GM21367 (cell line): ENCODE measurements around the gene CXCL17.
"Not testable (repeated sequence)": the region's sequence is repeated elsewhere in the genome, so short reads cannot be mapped to it uniquely, and the experiment has no call there.

Source experiments
- ATAC-seq: cut with Tn5 transposase; IDR thresholded peaks from one replicate; pipeline ENCODE4 v1.9.1; 2021; ENCODE audit not compliant: unreplicated experiment

CXCL17 gene

DNA sequence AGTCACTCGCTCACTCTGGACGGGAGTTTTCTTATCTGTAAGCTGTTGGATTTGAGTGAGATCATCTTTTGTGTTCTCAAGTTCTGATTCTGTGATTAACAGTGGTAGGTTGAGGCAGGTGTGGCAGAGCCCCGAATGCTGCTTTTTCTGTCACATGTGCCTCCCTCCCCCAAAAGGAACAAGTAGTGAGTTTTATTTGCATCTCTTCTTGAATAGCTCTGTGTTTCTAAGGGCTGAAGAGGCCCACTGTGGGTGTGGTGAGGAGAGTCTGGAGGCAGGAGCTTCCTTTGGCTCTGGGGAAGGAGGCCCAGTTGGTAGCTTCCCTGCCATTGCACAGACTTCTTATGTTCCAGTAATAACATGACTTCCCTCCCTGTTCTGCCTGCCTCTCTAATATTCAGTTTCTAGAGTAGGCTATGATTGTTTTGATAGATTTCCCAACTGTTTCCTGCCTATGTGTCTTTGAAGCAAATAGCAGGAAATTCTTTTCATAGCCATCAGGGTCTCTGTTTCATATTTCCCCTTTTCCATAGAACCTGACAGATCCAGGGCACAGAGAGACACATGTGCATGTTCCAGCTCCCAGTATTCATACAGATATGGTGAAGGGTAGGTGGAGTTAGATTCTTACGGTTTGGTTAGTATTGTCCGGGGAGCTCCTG, 23.9 kb upstream of the CXCL17 start:
- ATAC-seq: no peak

GRCh38 chr19:42465827-42466280, 23.1 kb upstream of the CXCL17 start:
- peak; percentile 57 for ATAC-seq

GRCh38 chr19:42461700-42462324, 19.1 kb upstream of the CXCL17 start:
- ATAC-seq: no peak

GRCh38 chr19:42461231-42461630, 18.5 kb upstream of the CXCL17 start:
- ATAC-seq: not testable (repeated sequence)

GRCh38 chr19:42459926-42460325, 17.2 kb upstream of the CXCL17 start:
- no peak for ATAC-seq

- no peak for ATAC-seq
These were observed 12.9 kb upstream of the CXCL17 start for GRCh38 chr19:42455621-42456081.

GRCh38 chr19:42455086-42455485, 12.3 kb upstream of the CXCL17 start:
- ATAC-seq: no peak

- ATAC-seq: no peak
These were observed 9.8 kb upstream of the CXCL17 start for GRCh38 chr19:42452590-42452989.

GRCh38 chr19:42450314-42450934, 7.7 kb upstream of the CXCL17 start:
- ATAC-seq: no peak

GRCh38 chr19:42448306-42448705, 5.6 kb upstream of the CXCL17 start:
- ATAC-seq: not testable (repeated sequence)

DNA sequence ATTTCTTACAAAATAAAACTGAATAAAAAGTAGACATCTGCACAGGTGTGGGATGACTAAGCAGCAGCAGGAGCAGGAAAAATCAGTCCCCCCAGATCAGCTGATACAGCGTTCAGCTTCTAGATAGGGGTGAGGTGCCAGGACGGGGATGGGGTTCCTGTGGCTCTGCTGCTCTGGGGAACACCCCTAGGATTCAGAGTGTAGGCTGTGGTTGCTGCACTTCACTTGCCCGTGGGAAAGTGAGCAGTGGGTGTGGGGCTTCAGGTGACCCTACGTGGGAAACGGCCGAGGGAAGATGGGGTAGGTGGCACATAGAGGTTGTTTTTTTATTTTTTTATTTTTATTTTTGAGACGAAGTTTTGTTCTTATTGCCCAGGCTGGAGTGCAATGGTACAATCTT, 3.2 kb upstream of the CXCL17 start:
- no peak for ATAC-seq

GRCh38 chr19:42443944-42444398, 1.2 kb upstream of the CXCL17 start:
- ATAC-seq: no peak

DNA sequence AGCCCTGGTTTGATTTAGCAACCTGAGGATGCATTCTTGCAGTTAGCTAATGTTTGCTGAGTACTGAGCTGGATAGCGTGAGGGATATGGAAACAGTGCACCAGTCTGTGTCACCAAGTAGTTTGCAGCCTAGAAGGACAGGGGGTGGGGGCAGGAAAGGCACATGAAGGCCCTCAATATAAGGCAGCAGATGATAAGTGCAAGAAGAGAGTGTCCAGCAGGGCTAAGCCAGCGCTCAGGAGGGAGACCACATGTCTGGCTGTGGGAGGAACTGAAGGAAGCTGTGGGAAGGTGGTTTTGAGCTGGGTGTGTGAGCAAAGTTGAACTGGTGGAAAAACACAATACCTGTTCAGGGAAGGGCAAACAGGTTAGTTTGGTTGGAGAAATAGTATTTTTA, 1.7 kb downstream of the CXCL17 start:
- ATAC-seq: no peak

DNA sequence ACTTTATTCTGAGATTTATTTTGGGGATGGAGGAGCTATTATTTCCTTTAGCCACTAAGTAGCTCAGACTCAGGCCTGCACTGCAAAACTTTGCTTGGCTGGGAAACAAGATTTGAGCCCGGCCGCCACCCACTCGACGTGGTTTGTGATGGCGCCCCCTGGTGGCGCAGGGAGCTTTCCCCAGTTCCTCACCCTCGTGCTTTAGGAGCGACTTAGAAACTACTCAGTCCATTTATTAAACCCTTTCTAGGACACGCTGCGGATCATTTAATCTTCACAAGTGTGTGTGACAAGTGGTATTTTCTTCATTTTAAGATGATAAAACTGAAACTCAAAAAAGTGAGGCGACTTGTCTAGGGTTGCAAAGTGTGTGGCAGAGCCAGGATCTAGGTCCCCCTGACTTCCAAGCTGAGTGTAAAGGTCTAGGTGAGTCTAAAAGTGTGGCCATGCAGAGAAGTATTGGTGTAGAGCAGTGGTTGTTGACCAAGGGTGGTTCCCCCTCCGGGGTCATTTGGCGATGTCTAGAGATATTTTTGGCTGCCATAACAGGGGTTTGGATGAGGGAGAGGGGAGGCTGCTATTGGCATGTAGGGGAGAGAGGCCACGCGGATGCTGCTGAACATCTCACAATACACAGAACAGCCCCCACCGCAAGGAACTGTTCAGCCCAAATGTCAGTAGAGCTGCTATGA, 2.2 kb downstream of the CXCL17 start:
- ATAC-seq: no peak

GRCh38 chr19:42436006-42436405, 6.7 kb downstream of the CXCL17 start:
- ATAC-seq: no peak

DNA sequence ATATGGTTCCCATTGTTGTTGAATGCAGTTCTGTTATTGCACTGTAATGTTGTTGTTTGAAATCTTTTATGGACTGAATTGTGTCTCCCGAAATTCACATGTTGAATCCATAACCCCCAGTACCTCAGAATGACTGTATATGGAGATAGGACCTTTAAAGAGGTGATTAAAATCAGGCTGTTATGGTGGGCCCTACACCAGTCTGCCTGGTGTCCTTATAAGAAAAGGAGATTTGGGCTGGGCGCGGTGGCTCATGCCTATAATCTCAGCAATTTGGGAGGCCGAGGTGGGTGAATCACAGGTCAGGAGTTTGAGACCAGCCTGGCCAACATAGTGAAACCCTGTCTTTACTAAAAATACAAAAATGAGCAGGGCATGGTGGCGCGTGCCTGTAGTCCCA, 7.4 kb downstream of the CXCL17 start:
- no peak for ATAC-seq

DNA sequence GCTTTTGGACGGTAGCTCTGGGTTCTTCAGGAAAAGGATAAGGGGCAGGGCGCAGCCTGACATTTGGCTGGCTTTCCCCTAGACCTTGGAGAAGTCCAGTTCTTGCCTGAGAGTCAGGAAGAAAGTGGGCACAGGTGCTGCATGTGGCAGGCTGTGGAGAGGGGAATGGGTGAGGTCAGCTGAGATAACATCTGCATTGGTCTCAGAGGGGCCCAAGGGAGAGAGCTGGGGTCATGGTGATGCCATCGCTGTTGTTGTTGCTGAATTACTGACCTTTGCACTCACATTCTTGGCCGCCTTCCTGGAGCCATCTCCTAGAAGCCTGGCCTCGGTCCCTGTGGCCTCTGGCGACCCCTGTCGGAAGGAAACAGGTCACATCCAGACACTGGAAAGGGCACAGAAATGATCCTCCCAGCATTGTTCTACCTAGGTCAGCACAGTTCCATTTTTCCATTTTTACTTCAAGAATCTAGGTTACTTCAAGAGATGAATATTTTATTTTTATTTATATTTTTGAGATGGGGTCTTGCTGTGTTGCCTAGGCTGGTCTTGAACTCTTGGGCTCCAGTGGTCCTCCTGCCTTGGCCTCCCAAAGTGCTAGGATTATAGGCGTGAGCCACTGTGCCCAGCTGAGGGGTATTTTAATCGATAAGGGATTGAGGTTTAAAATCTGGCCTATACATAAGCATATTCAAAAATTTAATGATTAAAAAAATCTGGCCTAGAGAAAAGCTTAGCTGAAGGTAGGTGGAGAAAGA, 9.1 kb downstream of the CXCL17 start:
- no peak for ATAC-seq

DNA sequence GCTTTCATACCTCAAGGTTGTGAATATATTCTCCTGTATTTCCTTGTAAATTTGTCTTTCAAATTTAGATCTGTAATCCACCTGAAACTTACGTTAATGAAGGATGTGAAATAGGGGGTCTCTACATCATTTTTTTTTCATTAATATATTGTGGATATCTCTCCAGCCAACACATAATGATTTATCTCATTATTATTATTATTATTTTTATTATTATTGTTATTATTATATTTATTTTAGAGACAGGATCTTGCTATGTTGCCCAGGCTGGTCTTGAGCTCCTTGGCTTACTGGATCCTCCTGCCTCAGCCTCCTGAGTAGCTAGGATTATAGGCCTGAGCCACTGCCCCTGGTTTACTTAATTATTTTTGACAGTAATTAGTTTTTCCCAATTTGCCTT, 11.3 kb downstream of the CXCL17 start:
- no peak for ATAC-seq

DNA sequence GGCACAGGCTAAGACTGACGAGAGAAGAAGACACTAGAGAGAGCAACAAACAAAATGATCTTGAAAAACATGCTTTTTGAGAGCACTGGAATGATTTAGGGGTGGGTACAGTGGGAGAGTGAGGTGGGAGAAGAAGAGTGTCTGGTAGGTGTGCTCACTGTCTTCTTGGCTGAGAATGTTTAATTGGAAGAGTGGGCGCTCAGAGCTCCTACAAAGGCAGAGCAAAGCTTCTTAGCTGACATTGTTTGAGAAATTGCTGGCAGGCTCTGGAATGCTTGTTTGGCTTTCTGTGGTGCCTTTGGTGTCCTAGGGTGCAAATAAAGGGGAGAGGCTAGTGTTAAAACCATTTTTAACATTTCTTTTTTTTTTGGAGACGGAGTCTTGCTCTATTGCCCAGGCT, 14.1 kb downstream of the CXCL17 start:
- ATAC-seq: no peak

- no peak for ATAC-seq
These were observed 15.4 kb downstream of the CXCL17 start, which contains the start of gene LIPE for GRCh38 chr19:42427313-42427712. Gene LIPE (minus strand): TSS chr19:42427388. CDS start chr19:42427149, 239 bp downstream.

DNA sequence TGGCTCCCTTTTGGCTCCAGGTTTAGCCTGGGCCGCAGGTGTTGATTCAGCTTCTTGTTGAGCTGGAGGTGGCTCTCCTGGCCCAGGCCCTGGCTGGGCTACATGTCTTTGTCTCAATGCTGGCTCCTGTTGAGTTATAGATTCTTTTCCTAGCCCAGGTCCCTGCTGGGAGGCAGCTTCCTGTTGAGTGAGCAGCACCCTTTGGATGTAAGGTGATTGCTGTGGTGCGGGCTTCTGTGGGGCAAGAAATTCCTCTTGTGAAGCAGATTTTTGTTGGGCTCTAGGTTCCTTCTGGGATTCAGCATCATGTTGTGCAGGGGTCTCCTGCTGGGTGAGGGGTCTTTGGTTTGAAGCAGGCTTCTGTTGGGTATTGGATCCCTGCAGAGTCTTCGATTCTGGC, 16.1 kb downstream of the CXCL17 start:
- ATAC-seq: no peak
